Activated CD4-positive, alpha-beta T cell treated with anti-CD3 and anti-CD28 coated beads, Interleukin-2, amount 50 U/mL, for 4 hours (primary cell): ENCODE measurements around the gene BLNK.
"Not testable (repeated sequence)": the region's sequence is repeated elsewhere in the genome, so short reads cannot be mapped to it uniquely, and the experiment has no call there.

Experiments
- DNase-seq, 2 experiments: peaks; one replicate each; pipeline ENCODE4 v3.0.0-alpha.2; 2020

The BLNK gene

GRCh38 chr10:96271016-96271815 is at the start of gene BLNK:
Gene BLNK, minus strand, starts transcription at chr10:96271569. Its CDS starts 171 bp downstream, at chr10:96271398.
- DNase-seq: no peak

- DNase-seq: no peak
Observed at GRCh38 chr10:96319754-96320474, 48.5 kb upstream of the BLNK start.

GRCh38 chr10:96317067-96317833 is 45.9 kb upstream of the BLNK start:
- no peak for DNase-seq

GRCh38 chr10:96313344-96313743 is 42.0 kb upstream of the BLNK start:
- DNase-seq: no peak

- DNase-seq: no peak
Observed at GRCh38 chr10:96311180-96311715, 39.9 kb upstream of the BLNK start.

- DNase-seq: no peak
Observed at GRCh38 chr10:96310321-96310669, 38.9 kb upstream of the BLNK start.

- no peak for DNase-seq
Observed at GRCh38 chr10:96309628-96310320, 38.4 kb upstream of the BLNK start.

GRCh38 chr10:96308854-96309253 is 37.5 kb upstream of the BLNK start:
- DNase-seq: not testable (repeated sequence)

GRCh38 chr10:96306516-96306915 is 35.1 kb upstream of the BLNK start:
- DNase-seq: no peak

- no peak for DNase-seq
Observed at GRCh38 chr10:96305019-96305418, 33.6 kb upstream of the BLNK start.

- no peak for DNase-seq
Observed at GRCh38 chr10:96304230-96304629, 32.9 kb upstream of the BLNK start, which contains the start of gene DNTT. Gene DNTT, plus strand, starts transcription at chr10:96304434. Its CDS starts 64 bp downstream, at chr10:96304498.

GRCh38 chr10:96301616-96302015 is 30.2 kb upstream of the BLNK start:
- no peak for DNase-seq

GRCh38 chr10:96299383-96299782 is 28.0 kb upstream of the BLNK start:
- DNase-seq: no peak

GRCh38 chr10:96298362-96298761 is 27.0 kb upstream of the BLNK start:
- no peak for DNase-seq

GRCh38 chr10:96297486-96297885 is 26.1 kb upstream of the BLNK start:
- DNase-seq: no peak

- DNase-seq: no peak
Observed at GRCh38 chr10:96295475-96295874, 24.1 kb upstream of the BLNK start.

GRCh38 chr10:96292971-96293920 is 21.9 kb upstream of the BLNK start:
- no peak for DNase-seq

- DNase-seq: no peak
Observed at GRCh38 chr10:96290368-96291133, 19.2 kb upstream of the BLNK start.

- DNase-seq: no peak
Observed at GRCh38 chr10:96289218-96289910, 18.0 kb upstream of the BLNK start.

- no peak for DNase-seq
Observed at GRCh38 chr10:96288151-96288621, 16.8 kb upstream of the BLNK start.
